Transverse colon (tissue), 4 donors: ENCODE measurements around the gene ANXA10. TPM values are rescaled to one million over a fixed set of nuclear protein-coding genes. Genes with fewer than 3 reads are reported as not detected.

Experiments used
- DNase-seq: peaks from one replicate; pipeline ENCODE4 v3.0.0-alpha.2; 2019
- H3K27ac ChIP-seq, 4 donors: fragments of 200-600 bp; sonication (generic); 2 replicates each; pipeline ENCODE4 v1.5.1; 2016 to 2018; ENCODE audit warnings: inconsistent platforms in 4 of 4
- H3K27me3 ChIP-seq: fragments of 200-600 bp; sonication (generic); 2 replicates; pipeline ENCODE4 v1.5.1; 2017; ENCODE audit warnings: inconsistent platforms
- H3K36me3 ChIP-seq, 4 donors: fragments of 200-600 bp; sonication (generic); 2 replicates each; pipeline ENCODE4 v1.5.1; 2017 to 2019; ENCODE audit warnings: inconsistent platforms in 4 of 4
- H3K4me1 ChIP-seq, 4 donors: fragments of 200-600 bp; sonication (generic); 2 replicates each; pipeline ENCODE4 v1.5.1; 2017 to 2020; ENCODE audit warnings: inconsistent platforms in 4 of 4
- H3K4me3 ChIP-seq, 4 donors: fragments of 200-600 bp; sonication (generic); 1 replicate in 1 of 4; 2 replicates in 3 of 4; pipeline versions ENCODE4 v1.5.1 to v1.6.1; 2017 to 2019; ENCODE audit warnings: inconsistent platforms in 4 of 4
- H3K9me3 ChIP-seq, 2 donors: fragments of 200-600 bp; sonication (generic); 2 replicates each; pipeline ENCODE4 v1.5.1; 2017 to 2019; ENCODE audit warnings: inconsistent platforms in 2 of 2
- CTCF ChIP-seq, 5 experiments: fragments of 200-600 bp in 3 of 5; fragments of 450-650 bp in 2 of 5; sonication (generic) in 3 of 5; IDR thresholded peaks; 1 replicate in 2 of 5; 2 replicates in 3 of 5; pipeline ENCODE4 v1.5.1; 2016 to 2017; ENCODE audit warnings: antibody characterized with exemption in 5 of 5, inconsistent platforms in 3 of 5, mild to moderate bottlenecking in 2 of 5, moderate library complexity in 1 of 5
- EP300 ChIP-seq: sonication (generic); formaldehyde crosslinking; IDR thresholded peaks from one replicate; pipeline ENCODE4 v1.6.1; 2017; ENCODE audit warnings: antibody characterized with exemption, low read depth
- POLR2A ChIP-seq: fragments of 450-650 bp; IDR thresholded peaks from one replicate; pipeline ENCODE4 v1.6.1; 2016; ENCODE audit warnings: antibody characterized with exemption, mild to moderate bottlenecking, moderate library complexity
- POLR2AphosphoS5 ChIP-seq, 3 donors: sonication (generic); formaldehyde crosslinking; IDR thresholded peaks; one replicate each; pipeline ENCODE4 v1.6.1; 2016; ENCODE audit warnings: antibody characterized with exemption in 3 of 3
- WGBS, 2 donors: methylation state at CpG; one replicate each; pipeline ENCODE4 v1.1.5; 2018; ENCODE audit warnings: low coverage in 1 of 2; 5-methylcytosine and 5-hydroxymethylcytosine counted together
- in situ Hi-C, 4 donors: fragments of 200-750 bp; cut with MboI; loops; one replicate each; pipeline versions ENCODE4 v1.15.0 to v1.15.1; 2017; ENCODE audit warnings: low sequenced_read_pairs in 3 of 4, low pct_ligation_motif_present in 1 of 4, low pct_unique_long_range_greater_than_20kb in 1 of 4
- intact Hi-C: fragments of 100-400 bp; cut with DNase I; formaldehyde crosslinking; loops from one replicate; pipeline ENCODE4 v1.15.1; 2023; ENCODE audit warnings: low total_unique reads
- total RNA-seq, 4 donors: library from RNA; depleted of rRNA; stranded (reverse); fragments of >200 nt; gene quantifications; one replicate each; pipeline ENCODE4 v1.1.0, GENCODE V29; 2016

Gene ANXA10
- total RNA-seq, 4 donors from 2014 or later = 0.82 TPM; not detected in 3

- Histone ChIP-seq H3K9me3 (no peaks in the 10 kb centered on the region), H3K36me3 (no peaks in the 10 kb centered on the region), H3K27me3 (no peaks in the 10 kb centered on the region), H3K4me1 (no peaks in the 10 kb centered on the region), H3K4me3 (no peak overlapping the region), H3K27ac (no peak overlapping the region)
- 73 to 77% methylated on average over 6 of the region's 6 CpGs for WGBS, 2 donors
- intact Hi-C loops (no loop called here), in situ Hi-C loops (loop anchor here in 1 of 4 donors (25.0 kb wide), 1 partner anchor 1142 kb away; no protein-coding TSS in a partner anchor)
- no peak for DNase-seq
- no peak for TF ChIP-seq POLR2AphosphoS5 (IDR thresholded peaks at IDR 0.05)
- TF ChIP-seq EP300 = no peak
- TF ChIP-seq POLR2A = no peak
- TF ChIP-seq CTCF (IDR thresholded peaks at IDR 0.05) = no peak
Observed at GRCh38 chr4:168154546-168155277, 62.4 kb downstream of the ANXA10 start.

- peaks cover 0 to 7% (median 2%) of the 10 kb centered on the region in 4 donors for H3K4me1 ChIP-seq
- intact Hi-C loops = no loop called here
- no peak overlapping the region for H3K4me3 ChIP-seq
- H3K36me3 ChIP-seq = no peaks in the 10 kb centered on the region
- no peaks in the 10 kb centered on the region for H3K9me3 ChIP-seq
- no peak for DNase-seq
- H3K27ac ChIP-seq = no peak overlapping the region
- H3K27me3 ChIP-seq = no peaks in the 10 kb centered on the region
- in situ Hi-C loops = loop anchor here in 1 of 4 donors (25.0 kb wide), 1 partner anchor 1150 kb away; no protein-coding TSS in a partner anchor
- TF ChIP-seq EP300 = no peak
- no peak for TF ChIP-seq POLR2A
- no peak for TF ChIP-seq POLR2AphosphoS5 (IDR thresholded peaks at IDR 0.05)
Observed at GRCh38 chr4:168162604-168163003, 70.3 kb downstream of the ANXA10 start.

GRCh38 chr4:168163106-168163505 is 70.8 kb downstream of the ANXA10 start:
- no peak overlapping the region for H3K4me3 ChIP-seq
- H3K36me3 ChIP-seq = no peaks in the 10 kb centered on the region
- no peaks in the 10 kb centered on the region for H3K9me3 ChIP-seq
- no peak for DNase-seq
- peaks cover 0 to 7% (median 2%) of the 10 kb centered on the region in 4 donors for H3K4me1 ChIP-seq
- in situ Hi-C loops (loop anchor here in 1 of 4 donors (25.0 kb wide), 1 partner anchor 1151 kb away; no protein-coding TSS in a partner anchor), intact Hi-C loops (no loop called here)
- H3K27me3 ChIP-seq = no peaks in the 10 kb centered on the region
- TF ChIP-seq CTCF (IDR thresholded peaks at IDR 0.05) (no peak), POLR2AphosphoS5 (IDR thresholded peaks at IDR 0.05) (no peak)
- no peak overlapping the region for H3K27ac ChIP-seq
- 70 to 78% methylated on average over 2 of the region's 2 CpGs for WGBS, 2 donors

- no peak for DNase-seq
- 70 to 85% methylated on average over 3 of the region's 3 CpGs for WGBS, 2 donors
- Histone ChIP-seq H3K36me3 (no peaks in the 10 kb centered on the region), H3K27me3 (no peaks in the 10 kb centered on the region), H3K9me3 (no peaks in the 10 kb centered on the region), H3K4me1 (peaks cover 0 to 7% (median 2%) of the 10 kb centered on the region in 4 donors), H3K4me3 (no peak overlapping the region), H3K27ac (no peak overlapping the region)
- in situ Hi-C loops (loop anchor here in 1 of 4 donors (25.0 kb wide), 1 partner anchor 1152 kb away; no protein-coding TSS in a partner anchor), intact Hi-C loops (no loop called here)
- TF ChIP-seq POLR2A (no peak), CTCF (IDR thresholded peaks at IDR 0.05) (no peak), EP300 (no peak), POLR2AphosphoS5 (IDR thresholded peaks at IDR 0.05) (no peak)
Observed at GRCh38 chr4:168164045-168164444, 71.7 kb downstream of the ANXA10 start.
